Measurements from ENCODE around the gene SUMO2. TPM values are rescaled to one million over a fixed set of nuclear protein-coding genes. Genes with fewer than 3 reads are reported as not detected.
A peak's percentile ranks its signal among the peaks of the same experiment; 100 is the strongest.

SUMO2 gene
- total RNA-seq, 2 donors from 2014 or later: 586 to 714 TPM

GRCh38 chr17:75182319-75182568 is 515 bp downstream of the SUMO2 start:
- peaks cover 25% of the 10 kb centered on the region for H3K36me3 Mint-ChIP-seq (ENCODE audit: low read depth)
- Histone ChIP-seq H3K27ac (ENCODE audit: low read depth, low read length) (peak overlapping the region; percentile 98), H3K9me3 (ENCODE audit: control insufficient read depth, low read length) (no peaks in the 10 kb centered on the region), H3K36me3 (ENCODE audit: control insufficient read depth, insufficient read depth, low read length) (peaks cover 37% of the 10 kb centered on the region), H3K4me1 (ENCODE audit: control insufficient read depth, insufficient read depth, low read length) (no peaks in the 10 kb centered on the region), H3K4me3 (ENCODE audit: low read length) (peak overlapping the region; percentile 92), H3K27me3 (ENCODE audit: control insufficient read depth, insufficient read depth, low read length, poor library complexity, severe bottlenecking) (no peaks in the 10 kb centered on the region), H3K9ac (ENCODE audit: extremely low read depth, low read length, poor library complexity, severe bottlenecking) (peak overlapping the region; percentile 96)
- 0% methylated on average over 6 to 33 of the region's 33 CpGs for WGBS, 2 experiments (ENCODE audit: insufficient coverage in 1 of 2, insufficient read length in 1 of 2)
- H3K4me3 Mint-ChIP-seq: peak overlapping the region; percentile 86
- peaks cover under 1% of the 10 kb centered on the region for H3K27me3 Mint-ChIP-seq (ENCODE audit: insufficient read depth)
- H3K9me3 Mint-ChIP-seq: no peaks in the 10 kb centered on the region
- TF ChIP-seq CTCF (conservative IDR thresholded peaks at IDR 0.05): peak; percentile 50
- DNase-seq: no peak
- peaks cover 18% of the 10 kb centered on the region for H3K4me1 Mint-ChIP-seq
- H3K27ac Mint-ChIP-seq: peak overlapping the region; percentile 91

- Mint-ChIP-seq H3K4me1 (peaks cover 18% of the 10 kb centered on the region), H3K9me3 (no peaks in the 10 kb centered on the region), H3K27ac (peak overlapping the region; percentile 91), H3K27me3 (ENCODE audit: insufficient read depth) (no peaks in the 10 kb centered on the region), H3K4me3 (peak overlapping the region; percentile 86), H3K36me3 (ENCODE audit: low read depth) (peaks cover 27% of the 10 kb centered on the region)
- WGBS, 2 experiments (ENCODE audit: insufficient coverage in 1 of 2, insufficient read length in 1 of 2): 1% methylated on average over 28 to 34 of the region's 34 CpGs
- Histone ChIP-seq H3K27me3 (ENCODE audit: control insufficient read depth, insufficient read depth, low read length, poor library complexity, severe bottlenecking) (no peaks in the 10 kb centered on the region), H3K4me1 (ENCODE audit: control insufficient read depth, insufficient read depth, low read length) (no peaks in the 10 kb centered on the region), H3K9ac (ENCODE audit: extremely low read depth, low read length, poor library complexity, severe bottlenecking) (peak overlapping the region; percentile 96), H3K4me3 (ENCODE audit: low read length) (peak overlapping the region; percentile 92), H3K27ac (ENCODE audit: low read depth, low read length) (peak overlapping the region; percentile 98), H3K36me3 (ENCODE audit: control insufficient read depth, insufficient read depth, low read length) (peaks cover 39% of the 10 kb centered on the region), H3K9me3 (ENCODE audit: control insufficient read depth, low read length) (no peaks in the 10 kb centered on the region)
- TF ChIP-seq CTCF (conservative IDR thresholded peaks at IDR 0.05): no peak
- DNase-seq: no peak
Measured at GRCh38 chr17:75181608-75182318, 996 bp downstream of the SUMO2 start.

- no peak for DNase-seq
- H3K27me3 Mint-ChIP-seq (ENCODE audit: insufficient read depth): no peaks in the 10 kb centered on the region
- TF ChIP-seq CTCF (conservative IDR thresholded peaks at IDR 0.05): no peak
- no peaks in the 10 kb centered on the region for H3K9me3 Mint-ChIP-seq
- Histone ChIP-seq H3K4me3 (ENCODE audit: low read length) (peak overlapping the region; percentile 92), H3K36me3 (ENCODE audit: control insufficient read depth, insufficient read depth, low read length) (peaks cover 46% of the 10 kb centered on the region), H3K9ac (ENCODE audit: extremely low read depth, low read length, poor library complexity, severe bottlenecking) (peak overlapping the region; percentile 96), H3K4me1 (ENCODE audit: control insufficient read depth, insufficient read depth, low read length) (no peaks in the 10 kb centered on the region), H3K27ac (ENCODE audit: low read depth, low read length) (no peak overlapping the region), H3K9me3 (ENCODE audit: control insufficient read depth, low read length) (no peaks in the 10 kb centered on the region), H3K27me3 (ENCODE audit: control insufficient read depth, insufficient read depth, low read length, poor library complexity, severe bottlenecking) (no peaks in the 10 kb centered on the region)
- 30 to 35% methylated on average over 6 to 7 of the region's 8 CpGs for WGBS, 2 experiments (ENCODE audit: insufficient coverage in 1 of 2, insufficient read length in 1 of 2)
- peaks cover 34% of the 10 kb centered on the region for H3K36me3 Mint-ChIP-seq (ENCODE audit: low read depth)
- H3K4me3 Mint-ChIP-seq: peak overlapping the region; percentile 86
- peak overlapping the region; percentile 91 for H3K27ac Mint-ChIP-seq
- H3K4me1 Mint-ChIP-seq: peaks cover 18% of the 10 kb centered on the region
Measured at GRCh38 chr17:75181110-75181509, 1.6 kb downstream of the SUMO2 start.

Measured in endodermal cell (in vitro differentiated cells).